GM12878 (cell line): Measurements from ENCODE around the gene DNAJC17. TPM values are rescaled to one million over a fixed set of nuclear protein-coding genes. Genes with fewer than 3 reads are reported as not detected.
A peak's percentile ranks its signal among the peaks of the same experiment; 100 is the strongest.

Experiments
- ATAC-seq: fragments of 200-7000 bp; cut with Tn5 transposase; 3 replicates; pipeline ENCODE4 v1.9.1; 2020; ENCODE audit warnings: mild to moderate bottlenecking, moderate library complexity
- BruUV-seq: library from RNA; stranded (reverse); fragments of 400-500 nt; replicated peaks from 2 replicates; lab custom pipeline; 2021; lab: Mats Ljungman, UMichigan
- CTCF ChIA-PET: fragments of 300-600 bp; sonication (Branson Sonifier 250); formaldehyde crosslinking; extraction: SDS; loops from one replicate; lab custom pipeline; 2021; ENCODE audit warnings: inconsistent platforms; lab: Yijun Ruan, JAX
- POLR2A ChIA-PET: fragments of 350-600 bp; formaldehyde crosslinking; extraction: SDS; loops from one replicate; lab custom pipeline; 2021; ENCODE audit warnings: inconsistent platforms; lab: Charles Lee
- RAD21 ChIA-PET: fragments of 300-600 bp; sonication (Branson Sonifier 250); formaldehyde crosslinking; loops from one replicate; lab custom pipeline; 2023; ENCODE audit warnings: antibody characterized with exemption; ENCODE audit not compliant: unreplicated experiment; lab: Charles Lee
- SMC1A ChIA-PET: fragments of 300-600 bp; sonication (Branson Sonifier 250); formaldehyde crosslinking; loops from one replicate; lab custom pipeline; 2023; ENCODE audit not compliant: unreplicated experiment, uncharacterized antibody; lab: Charles Lee
- DNase-seq: peaks from one replicate; pipeline ENCODE4 v3.0.0-alpha.2; 2011; ENCODE audit warnings: low read depth, low spot score
- FAIRE-seq: peaks from 3 replicates; lab custom pipeline; 2011; peaks lifted over from hg19 to GRCh38; lab: Jason Lieb, UNC
- H2AFZ ChIP-seq: 2 replicates; pipeline ENCODE4 v1.6.0; 2011; ENCODE audit warnings: low read depth, low read length, control low read depth; ENCODE audit not compliant: control insufficient read depth
- H3K27ac ChIP-seq: 2 replicates; pipeline ENCODE4 v1.5.1; 2011; ENCODE audit warnings: control low read depth; ENCODE audit not compliant: control insufficient read depth, insufficient read depth
- H3K27me3 ChIP-seq, 2 experiments: replicated peaks in 1 of 2; 2 replicates each; pipeline versions ENCODE4 v1.6.0 to v1.6.1; 2011; ENCODE audit warnings: low read length in 1 of 2; ENCODE audit not compliant: control insufficient read depth in 2 of 2, insufficient read depth in 2 of 2
- H3K36me3 ChIP-seq, 2 experiments: 2 replicates each; pipeline ENCODE4 v1.5.1; 2011; ENCODE audit warnings: low read length in 1 of 2; ENCODE audit not compliant: control insufficient read depth in 2 of 2, insufficient read depth in 2 of 2
- H3K4me1 ChIP-seq: 2 replicates; pipeline ENCODE4 v1.6.1; 2011; ENCODE audit warnings: mild to moderate bottlenecking, low read length, moderate library complexity, mixed read lengths; ENCODE audit not compliant: control insufficient read depth, insufficient read depth
- H3K4me2 ChIP-seq: 2 replicates; pipeline ENCODE4 v1.6.0; 2011; ENCODE audit warnings: control low read depth; ENCODE audit not compliant: control insufficient read depth, insufficient read depth
- H3K4me3 ChIP-seq: fragments of 200-600 bp; sonication (generic); 2 replicates; pipeline ENCODE4 v1.5.1; 2016
- H3K79me2 ChIP-seq: 2 replicates; pipeline ENCODE4 v1.6.0; 2011; ENCODE audit warnings: low read length; ENCODE audit not compliant: control insufficient read depth, insufficient read depth
- H3K9ac ChIP-seq: 2 replicates; pipeline ENCODE4 v1.8.0; 2011; ENCODE audit warnings: low read length, control low read depth, mixed read lengths; ENCODE audit not compliant: control insufficient read depth, insufficient read depth
- H3K9me3 ChIP-seq: replicated peaks from 3 replicates; pipeline ENCODE4 v1.5.1; 2011; ENCODE audit warnings: mild to moderate bottlenecking, low read length; ENCODE audit not compliant: control insufficient read depth, insufficient read depth
- H4K20me1 ChIP-seq: 2 replicates; pipeline ENCODE4 v1.6.0; 2011; ENCODE audit not compliant: control insufficient read depth, insufficient read depth
- BHLHE40 ChIP-seq, 2 experiments: fragments of 450-650 bp in 1 of 2; IDR thresholded peaks; 2 replicates each; pipeline ENCODE4 v1.6.1; 2011 to 2017; ENCODE audit warnings: low read depth in 2 of 2, borderline replicate concordance in 1 of 2, improper control_type of control experiment in 1 of 2, low read length in 1 of 2, mild to moderate bottlenecking in 1 of 2
- CHD2 ChIP-seq: IDR thresholded peaks from 2 replicates; pipeline ENCODE4 v1.6.1; 2011; ENCODE audit warnings: low read depth, low read length, improper control_type of control experiment, borderline replicate concordance
- DPF2 ChIP-seq: fragments of 450-650 bp; IDR thresholded peaks from 2 replicates; pipeline ENCODE4 v1.6.1; 2017; ENCODE audit warnings: mild to moderate bottlenecking
- FOXM1 ChIP-seq: IDR thresholded peaks from 2 replicates; pipeline ENCODE4 v1.6.1; 2012; ENCODE audit warnings: low read depth, mild to moderate bottlenecking, inconsistent platforms, low read length, moderate library complexity
- GATAD2B ChIP-seq: fragments of 450-650 bp; conservative IDR thresholded peaks from 2 replicates; pipeline ENCODE4 v1.6.1; 2017; ENCODE audit warnings: low read depth, mild to moderate bottlenecking, moderate library complexity
- PML ChIP-seq: IDR thresholded peaks from 2 replicates; pipeline ENCODE4 v1.6.1; 2012; ENCODE audit warnings: low read length, inconsistent platforms
- RB1 ChIP-seq: fragments of 450-650 bp; formaldehyde crosslinking; IDR thresholded peaks from 2 replicates; pipeline ENCODE4 v1.6.1; 2017; ENCODE audit warnings: mild to moderate bottlenecking, borderline replicate concordance
- RELA ChIP-seq: fragments of 450-650 bp; IDR thresholded peaks from 2 replicates; pipeline ENCODE4 v1.8.0; 2014; ENCODE audit warnings: borderline replicate concordance; ENCODE audit not compliant: partially characterized antibody
- WGBS: methylation state at CpG from one replicate; pipeline ENCODE4 v1.1.6; 2016; ENCODE audit warnings: low lambda C conversion rate; ENCODE audit not compliant: insufficient replicate concordance, insufficient coverage; ENCODE audit errors: missing lambda C conversion rate; 5-methylcytosine and 5-hydroxymethylcytosine counted together
- in situ Hi-C: fragments of 300-500 bp; cut with MboI; formaldehyde crosslinking; loops from 9 replicates; pipeline ENCODE4 v1.14.3; 2018; ENCODE audit warnings: mixed read lengths
- intact Hi-C: fragments of 100-400 bp; cut with micrococcal nuclease; formaldehyde crosslinking; loops from one replicate; pipeline ENCODE4 v1.14.2; 2022; ENCODE audit not compliant: unreplicated experiment
- polyA plus RNA-seq, 11 experiments: library from polyadenylated mRNA; depleted of rRNA in 4 of 11; unstranded in 6 of 11; stranded (reverse) in 5 of 11; fragments of >200 nt; fragmentation: Nextera tagmentation in 4 of 11; fragmentation: Illumina TruSeq in 1 of 11; extraction: Ambion mirVana in 4 of 11; extraction: Trizol in 1 of 11; gene quantifications; 1 replicate in 1 of 11; 2 replicates in 10 of 11; pipeline versions ENCODE4 v1.2.1 to v1.2.3, GENCODE V29; 2011 to 2016; ENCODE audit warnings: inconsistent platforms in 2 of 11, missing spikeins in 2 of 11, low read depth in 1 of 11
- total RNA-seq, 4 experiments: library from RNA; depleted of rRNA in 3 of 4; stranded (reverse); fragments of >200 nt in 3 of 4; fragmentation: Illumina TruSeq in 1 of 4; extraction: Trizol in 1 of 4; gene quantifications; 2 replicates each; pipeline versions ENCODE4 v1.2.1 to v1.2.3, GENCODE V29; 2013 to 2021
- TF ChIP-seq, protein P1 (sequence below): fragments of 450-650 bp; IDR thresholded peaks from 2 replicates; pipeline ENCODE4 v1.6.1; 2018; ENCODE audit warnings: borderline replicate concordance, mild to moderate bottlenecking; ENCODE audit not compliant: partially characterized antibody
- TF ChIP-seq, protein P2 (sequence below): IDR thresholded peaks from 2 replicates; pipeline ENCODE4 v1.6.1; 2012; ENCODE audit warnings: low read depth, low read length, improper control_type of control experiment
- TF ChIP-seq, protein P3 (sequence below): fragments of 450-650 bp; IDR thresholded peaks from 2 replicates; pipeline ENCODE4 v1.6.1; 2016; ENCODE audit warnings: mild to moderate bottlenecking
- TF ChIP-seq, protein P4 (sequence below): IDR thresholded peaks from 2 replicates; pipeline ENCODE4 v1.6.1; 2012; ENCODE audit warnings: low read depth, low read length, improper control_type of control experiment
- TF ChIP-seq, protein P5 (sequence below): IDR thresholded peaks from 2 replicates; pipeline ENCODE4 v1.6.1; 2011; ENCODE audit warnings: low read depth, low read length, improper control_type of control experiment, borderline replicate concordance

DNAJC17 gene
- total and polyA plus RNA-seq, 10 of the 15 experiments (the other 5 are each of a cell fraction or from before 2014, with no cell fraction given), result 6.1 to 62.8 (median 45.4) TPM

DNA sequence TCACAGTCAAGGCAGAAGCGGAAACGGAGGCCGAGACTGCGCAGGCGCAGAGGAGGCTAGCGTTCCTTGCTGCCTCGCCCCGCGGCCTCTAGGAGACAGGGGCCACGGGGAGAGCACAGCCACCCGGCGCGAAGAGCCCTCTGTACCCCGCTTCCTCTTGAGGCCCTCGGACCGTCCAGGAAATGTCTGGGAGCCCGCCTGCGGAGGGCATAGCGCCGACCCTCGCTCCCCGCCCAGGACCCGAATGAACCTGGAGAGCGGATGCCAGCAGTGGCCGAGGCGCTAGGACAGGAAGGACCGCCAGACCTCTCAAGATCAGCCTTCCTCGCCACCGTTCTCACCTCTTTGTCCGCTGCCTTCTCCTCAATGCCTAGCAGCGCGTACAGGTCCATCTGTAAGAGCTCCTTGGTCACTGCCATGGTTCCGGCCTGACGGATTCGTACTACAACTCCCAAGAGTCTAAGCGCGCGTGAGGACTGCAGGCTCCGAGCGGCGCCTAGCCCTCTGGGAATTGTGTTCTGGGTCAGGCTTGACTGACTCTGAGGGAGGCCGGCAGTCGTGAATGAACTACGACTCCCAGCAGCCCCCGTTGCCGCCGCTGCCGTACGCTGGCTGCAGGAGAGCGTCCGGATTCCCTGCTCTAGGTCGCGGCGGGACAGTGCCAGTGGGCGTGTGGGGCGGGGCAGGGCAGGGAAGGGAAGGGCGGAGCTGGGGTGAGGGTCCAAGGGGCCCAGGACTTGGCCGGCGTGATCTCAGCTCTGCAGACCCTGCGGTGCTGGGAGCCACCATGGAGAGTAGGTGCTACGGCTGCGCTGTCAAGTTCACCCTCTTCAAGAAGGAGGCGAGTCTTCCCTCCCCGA is at the start of gene DNAJC17, which contains the start of gene ZFYVE19 (continued):
- TF ChIP-seq, protein P1, sequence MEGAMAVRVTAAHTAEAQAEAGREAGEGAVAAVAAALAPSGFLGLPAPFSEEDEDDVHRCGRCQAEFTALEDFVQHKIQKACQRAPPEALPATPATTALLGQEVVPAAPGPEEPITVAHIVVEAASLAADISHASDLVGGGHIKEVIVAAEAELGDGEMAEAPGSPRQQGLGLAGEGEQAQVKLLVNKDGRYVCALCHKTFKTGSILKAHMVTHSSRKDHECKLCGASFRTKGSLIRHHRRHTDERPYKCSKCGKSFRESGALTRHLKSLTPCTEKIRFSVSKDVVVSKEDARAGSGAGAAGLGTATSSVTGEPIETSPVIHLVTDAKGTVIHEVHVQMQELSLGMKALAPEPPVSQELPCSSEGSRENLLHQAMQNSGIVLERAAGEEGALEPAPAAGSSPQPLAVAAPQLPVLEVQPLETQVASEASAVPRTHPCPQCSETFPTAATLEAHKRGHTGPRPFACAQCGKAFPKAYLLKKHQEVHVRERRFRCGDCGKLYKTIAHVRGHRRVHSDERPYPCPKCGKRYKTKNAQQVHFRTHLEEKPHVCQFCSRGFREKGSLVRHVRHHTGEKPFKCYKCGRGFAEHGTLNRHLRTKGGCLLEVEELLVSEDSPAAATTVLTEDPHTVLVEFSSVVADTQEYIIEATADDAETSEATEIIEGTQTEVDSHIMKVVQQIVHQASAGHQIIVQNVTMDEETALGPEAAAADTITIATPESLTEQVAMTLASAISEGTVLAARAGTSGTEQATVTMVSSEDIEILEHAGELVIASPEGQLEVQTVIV, result peak; percentile 68
- TF ChIP-seq, protein P2, sequence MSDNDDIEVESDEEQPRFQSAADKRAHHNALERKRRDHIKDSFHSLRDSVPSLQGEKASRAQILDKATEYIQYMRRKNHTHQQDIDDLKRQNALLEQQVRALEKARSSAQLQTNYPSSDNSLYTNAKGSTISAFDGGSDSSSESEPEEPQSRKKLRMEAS, result peak; percentile 65
- peak; percentile 36 for TF ChIP-seq RELA
- peak; percentile 24 to 42; a peak in 2 of 4 replicates for TF ChIP-seq BHLHE40 (IDR thresholded peaks at IDR 0.05; ENCODE audit: borderline replicate concordance in 1 of 2, low read depth in 2 of 2, low read length in 1 of 2)
- TF ChIP-seq GATAD2B, result peak; percentile 57; the same call in 1 of the 2 replicates

DNA sequence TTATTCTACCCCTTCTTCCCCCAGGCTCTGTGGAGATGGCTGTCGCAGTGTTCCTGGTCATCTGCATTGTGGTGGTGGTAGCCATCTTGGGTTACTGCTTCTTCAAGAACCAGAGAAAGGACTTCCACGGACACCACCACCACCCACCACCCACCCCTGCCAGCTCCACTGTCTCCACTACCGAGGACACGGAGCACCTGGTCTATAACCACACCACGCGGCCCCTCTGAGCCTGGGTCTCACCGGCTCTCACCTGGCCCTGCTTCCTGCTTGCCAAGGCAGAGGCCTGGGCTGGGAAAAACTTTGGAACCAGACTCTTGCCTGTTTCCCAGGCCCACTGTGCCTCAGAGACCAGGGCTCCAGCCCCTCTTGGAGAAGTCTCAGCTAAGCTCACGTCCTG is 49.5 kb upstream of the DNAJC17 start:
- intact Hi-C loops (loop anchor here (1.0 kb wide), 1 partner anchor 38 kb away; the partner anchor contains the start of gene VPS18), in situ Hi-C loops (loop anchor here (5.0 kb wide), 1 partner anchor 36 kb away; the partner anchor contains the start of gene VPS18)
- ChIA-PET SMC1A (interaction anchor here (1.0 to 8.5 kb wide), 11 partner anchors 9 to 162 kb away, joined by 3 to 290 read pairs (median 15); partner anchors contain the start of genes PPP1R14D, RAD51, RHOV and SPINT1), POLR2A (interaction anchor here (1.9 to 2.5 kb wide), 2 partner anchors 9 to 46 kb away, joined by 4 to 17 read pairs; no protein-coding TSS in a partner anchor), RAD21 (interaction anchor here (0.6 to 4.0 kb wide), 7 partner anchors 11 to 181 kb away, joined by 3 to 41 read pairs (median 4); partner anchors contain the start of genes C15orf62 and SPINT1), CTCF (interaction anchor here (0.6 to 7.5 kb wide), 13 partner anchors 10 to 1105 kb away, joined by 3 to 140 read pairs (median 5); partner anchors contain the start of genes DNAJC17, SPINT1 and ZFYVE19)
- ATAC-seq (no peak), DNase-seq (no peak), FAIRE-seq (no peak)
- no peaks in the 10 kb centered on the region for H3K9me3 ChIP-seq
- peaks cover 0 to 2% of the 10 kb centered on the region in 2 experiments; a peak in 2 of 4 replicates for H3K36me3 ChIP-seq
- no peak overlapping the region for H3K9ac ChIP-seq
- no peak overlapping the region for H3K27ac ChIP-seq
- 30% methylated on average over 8 of the region's 8 CpGs for WGBS
- no peak overlapping the region for H3K4me3 ChIP-seq
- no peak overlapping the region for H3K4me2 ChIP-seq
- H3K4me1 ChIP-seq, result peaks cover 4% of the 10 kb centered on the region
- H2AFZ ChIP-seq, result no peak overlapping the region
- no peaks in the 10 kb centered on the region for H4K20me1 ChIP-seq
- no peaks in the 10 kb centered on the region for H3K27me3 ChIP-seq
- no TSS peak for BruUV-seq
- no peaks in the 10 kb centered on the region for H3K79me2 ChIP-seq
- TF ChIP-seq CHD2 (no peak), DPF2 (no peak), PML (no peak), FOXM1 (no peak), RB1 (no peak)
- TF ChIP-seq, protein P3, sequence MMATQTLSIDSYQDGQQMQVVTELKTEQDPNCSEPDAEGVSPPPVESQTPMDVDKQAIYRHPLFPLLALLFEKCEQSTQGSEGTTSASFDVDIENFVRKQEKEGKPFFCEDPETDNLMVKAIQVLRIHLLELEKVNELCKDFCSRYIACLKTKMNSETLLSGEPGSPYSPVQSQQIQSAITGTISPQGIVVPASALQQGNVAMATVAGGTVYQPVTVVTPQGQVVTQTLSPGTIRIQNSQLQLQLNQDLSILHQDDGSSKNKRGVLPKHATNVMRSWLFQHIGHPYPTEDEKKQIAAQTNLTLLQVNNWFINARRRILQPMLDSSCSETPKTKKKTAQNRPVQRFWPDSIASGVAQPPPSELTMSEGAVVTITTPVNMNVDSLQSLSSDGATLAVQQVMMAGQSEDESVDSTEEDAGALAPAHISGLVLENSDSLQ, result no peak
- TF ChIP-seq, protein P4, sequence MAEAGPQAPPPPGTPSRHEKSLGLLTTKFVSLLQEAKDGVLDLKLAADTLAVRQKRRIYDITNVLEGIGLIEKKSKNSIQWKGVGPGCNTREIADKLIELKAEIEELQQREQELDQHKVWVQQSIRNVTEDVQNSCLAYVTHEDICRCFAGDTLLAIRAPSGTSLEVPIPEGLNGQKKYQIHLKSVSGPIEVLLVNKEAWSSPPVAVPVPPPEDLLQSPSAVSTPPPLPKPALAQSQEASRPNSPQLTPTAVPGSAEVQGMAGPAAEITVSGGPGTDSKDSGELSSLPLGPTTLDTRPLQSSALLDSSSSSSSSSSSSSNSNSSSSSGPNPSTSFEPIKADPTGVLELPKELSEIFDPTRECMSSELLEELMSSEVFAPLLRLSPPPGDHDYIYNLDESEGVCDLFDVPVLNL, result no peak
- TF ChIP-seq, protein P5, sequence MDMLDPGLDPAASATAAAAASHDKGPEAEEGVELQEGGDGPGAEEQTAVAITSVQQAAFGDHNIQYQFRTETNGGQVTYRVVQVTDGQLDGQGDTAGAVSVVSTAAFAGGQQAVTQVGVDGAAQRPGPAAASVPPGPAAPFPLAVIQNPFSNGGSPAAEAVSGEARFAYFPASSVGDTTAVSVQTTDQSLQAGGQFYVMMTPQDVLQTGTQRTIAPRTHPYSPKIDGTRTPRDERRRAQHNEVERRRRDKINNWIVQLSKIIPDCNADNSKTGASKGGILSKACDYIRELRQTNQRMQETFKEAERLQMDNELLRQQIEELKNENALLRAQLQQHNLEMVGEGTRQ, result no peak
